WTC11 (cell line): ENCODE measurements around the gene TMEM52.

ENCODE experiments used
- CBFB ChIP-seq: sonication (generic); formaldehyde crosslinking; IDR thresholded peaks from 2 replicates; pipeline ENCODE4 v1.8.1; 2022; ENCODE audit warnings: mild to moderate bottlenecking, low read depth, missing genetic modification reagents
- IRF2 ChIP-seq: sonication (generic); formaldehyde crosslinking; IDR thresholded peaks from 2 replicates; pipeline ENCODE4 v1.8.0; 2022; ENCODE audit warnings: low read depth, missing genetic modification reagents, borderline replicate concordance
- NFE2L1 ChIP-seq: sonication (generic); formaldehyde crosslinking; IDR thresholded peaks from 2 replicates; pipeline ENCODE4 v1.8.1; 2023; ENCODE audit warnings: missing genetic modification reagents
- SMAD4 ChIP-seq: sonication (generic); formaldehyde crosslinking; IDR thresholded peaks from 2 replicates; pipeline ENCODE4 v1.8.0; 2022; ENCODE audit warnings: mild to moderate bottlenecking, missing genetic modification reagents
- ZNF121 ChIP-seq: sonication (generic); formaldehyde crosslinking; IDR thresholded peaks from 2 replicates; pipeline ENCODE4 v1.8.0; 2023; ENCODE audit warnings: missing genetic modification reagents
- TF ChIP-seq, protein P1 (sequence below): fragments of 200-600 bp; IDR thresholded peaks from 2 replicates; pipeline ENCODE4 v1.8.0; 2022; ENCODE audit warnings: antibody characterized with exemption

DNA sequence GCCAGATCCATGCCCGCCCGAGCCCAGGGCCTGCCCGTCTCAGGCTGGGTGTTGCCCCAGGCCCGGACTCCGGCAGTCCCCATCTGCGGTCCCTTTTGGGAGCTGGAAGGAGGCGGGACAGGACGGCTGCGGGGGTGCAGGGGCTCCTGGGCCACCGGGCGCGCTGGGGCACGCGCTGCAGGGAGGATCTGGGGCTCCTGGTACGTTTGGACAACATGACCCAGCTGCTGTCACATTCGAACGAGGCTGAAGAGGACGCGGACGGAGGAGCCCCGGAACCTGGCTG is 10.6 kb downstream of the TMEM52 start:
- TF ChIP-seq, protein P1, sequence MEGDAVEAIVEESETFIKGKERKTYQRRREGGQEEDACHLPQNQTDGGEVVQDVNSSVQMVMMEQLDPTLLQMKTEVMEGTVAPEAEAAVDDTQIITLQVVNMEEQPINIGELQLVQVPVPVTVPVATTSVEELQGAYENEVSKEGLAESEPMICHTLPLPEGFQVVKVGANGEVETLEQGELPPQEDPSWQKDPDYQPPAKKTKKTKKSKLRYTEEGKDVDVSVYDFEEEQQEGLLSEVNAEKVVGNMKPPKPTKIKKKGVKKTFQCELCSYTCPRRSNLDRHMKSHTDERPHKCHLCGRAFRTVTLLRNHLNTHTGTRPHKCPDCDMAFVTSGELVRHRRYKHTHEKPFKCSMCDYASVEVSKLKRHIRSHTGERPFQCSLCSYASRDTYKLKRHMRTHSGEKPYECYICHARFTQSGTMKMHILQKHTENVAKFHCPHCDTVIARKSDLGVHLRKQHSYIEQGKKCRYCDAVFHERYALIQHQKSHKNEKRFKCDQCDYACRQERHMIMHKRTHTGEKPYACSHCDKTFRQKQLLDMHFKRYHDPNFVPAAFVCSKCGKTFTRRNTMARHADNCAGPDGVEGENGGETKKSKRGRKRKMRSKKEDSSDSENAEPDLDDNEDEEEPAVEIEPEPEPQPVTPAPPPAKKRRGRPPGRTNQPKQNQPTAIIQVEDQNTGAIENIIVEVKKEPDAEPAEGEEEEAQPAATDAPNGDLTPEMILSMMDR, result no peak
- TF ChIP-seq CBFB (CRISPR knock-in tag) (no peak), IRF2 (no peak), NFE2L1 (CRISPR knock-in tag) (no peak), SMAD4 (no peak), ZNF121 (CRISPR knock-in tag) (no peak)
